ENCODE results near the gene DNM3. TPM values are rescaled to one million over a fixed set of nuclear protein-coding genes. Genes with fewer than 3 reads are reported as not detected.

DNM3 gene
- total RNA-seq, 1 donor from 2014 or later = 7.7 TPM

DNA sequence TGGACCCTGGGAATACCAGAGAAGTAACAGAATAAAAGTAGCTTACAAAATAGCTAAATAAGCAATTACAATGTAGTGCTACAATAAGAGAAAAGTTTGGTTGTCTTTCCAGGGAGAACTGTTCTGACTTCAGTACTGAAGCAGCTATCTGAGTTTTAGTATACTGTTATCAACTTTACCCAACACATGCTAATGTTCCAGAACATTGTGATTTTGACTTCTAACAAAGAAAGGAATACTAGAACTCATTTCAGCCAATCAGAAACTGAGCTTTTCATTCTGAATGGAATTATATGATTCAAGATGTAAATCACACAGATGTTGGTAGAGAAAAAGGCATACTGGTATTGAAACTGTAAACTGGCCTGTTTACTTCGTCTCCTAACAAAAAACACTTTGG, 579.1 kb downstream of the DNM3 start, which contains the start of gene C1orf105:
Gene C1orf105 (plus strand): TSS at position 301 of the 400 bp plus-strand sequence. CDS start 201 bp downstream, outside the sequence.
- TF ChIP-seq, protein P1, sequence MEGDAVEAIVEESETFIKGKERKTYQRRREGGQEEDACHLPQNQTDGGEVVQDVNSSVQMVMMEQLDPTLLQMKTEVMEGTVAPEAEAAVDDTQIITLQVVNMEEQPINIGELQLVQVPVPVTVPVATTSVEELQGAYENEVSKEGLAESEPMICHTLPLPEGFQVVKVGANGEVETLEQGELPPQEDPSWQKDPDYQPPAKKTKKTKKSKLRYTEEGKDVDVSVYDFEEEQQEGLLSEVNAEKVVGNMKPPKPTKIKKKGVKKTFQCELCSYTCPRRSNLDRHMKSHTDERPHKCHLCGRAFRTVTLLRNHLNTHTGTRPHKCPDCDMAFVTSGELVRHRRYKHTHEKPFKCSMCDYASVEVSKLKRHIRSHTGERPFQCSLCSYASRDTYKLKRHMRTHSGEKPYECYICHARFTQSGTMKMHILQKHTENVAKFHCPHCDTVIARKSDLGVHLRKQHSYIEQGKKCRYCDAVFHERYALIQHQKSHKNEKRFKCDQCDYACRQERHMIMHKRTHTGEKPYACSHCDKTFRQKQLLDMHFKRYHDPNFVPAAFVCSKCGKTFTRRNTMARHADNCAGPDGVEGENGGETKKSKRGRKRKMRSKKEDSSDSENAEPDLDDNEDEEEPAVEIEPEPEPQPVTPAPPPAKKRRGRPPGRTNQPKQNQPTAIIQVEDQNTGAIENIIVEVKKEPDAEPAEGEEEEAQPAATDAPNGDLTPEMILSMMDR (IDR thresholded peaks at IDR 0.05; ENCODE audit: unreplicated experiment) = no peak
- Mint-ChIP-seq H3K27ac (ENCODE audit: unreplicated experiment) (no peak within 1 kb of the TSS), H3K4me3 (ENCODE audit: unreplicated experiment) (no peak within 1 kb of the TSS), H3K27me3 (ENCODE audit: unreplicated experiment) (no peaks in the 10 kb centered on the region), H3K4me1 (ENCODE audit: unreplicated experiment) (peaks cover 8% of the 10 kb centered on the region), H3K36me3 (ENCODE audit: low read depth, unreplicated experiment) (no peaks in the 10 kb centered on the region), H3K9me3 (ENCODE audit: unreplicated experiment) (no peaks in the 10 kb centered on the region)
- DNase-seq (ENCODE audit: low spot score) = no peak

DNA sequence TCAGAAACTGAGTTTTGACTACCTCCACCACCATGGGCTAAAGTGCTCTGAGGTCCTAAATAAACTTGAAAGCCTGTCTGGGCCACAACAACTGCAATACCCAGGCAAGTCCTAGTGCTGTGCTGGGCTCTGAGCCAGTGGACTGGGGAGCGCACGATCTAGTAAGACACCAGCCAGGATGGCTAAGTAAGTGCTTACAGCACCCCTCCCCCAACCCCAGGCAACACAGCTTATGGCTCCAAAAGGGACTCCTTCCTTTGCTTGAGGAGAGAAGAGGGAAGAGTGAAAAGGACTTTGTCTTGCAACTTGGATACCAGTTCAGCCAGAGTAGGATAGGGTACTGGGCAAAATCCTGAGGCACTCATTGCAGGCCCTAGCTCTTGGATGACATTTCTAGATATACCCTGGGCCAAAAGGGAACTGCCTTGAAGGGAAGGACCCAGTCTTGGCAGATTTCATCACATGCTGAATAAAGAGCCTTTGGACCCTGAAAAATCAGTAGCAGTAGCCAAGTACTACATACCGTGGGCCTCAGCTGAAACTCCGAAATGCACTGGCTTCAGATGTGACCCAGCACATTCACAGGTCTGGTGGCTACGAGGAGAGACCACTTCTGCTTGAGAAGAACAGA, 580.8 kb downstream of the DNM3 start:
- TF ChIP-seq, protein P1 (IDR thresholded peaks at IDR 0.05; ENCODE audit: unreplicated experiment) = no peak
- no peak for DNase-seq (ENCODE audit: low spot score)
- Mint-ChIP-seq H3K4me1 (ENCODE audit: unreplicated experiment) (peaks cover 8% of the 10 kb centered on the region), H3K9me3 (ENCODE audit: unreplicated experiment) (no peaks in the 10 kb centered on the region), H3K27ac (ENCODE audit: unreplicated experiment) (no peak overlapping the region), H3K36me3 (ENCODE audit: low read depth, unreplicated experiment) (no peaks in the 10 kb centered on the region), H3K4me3 (ENCODE audit: unreplicated experiment) (no peak overlapping the region), H3K27me3 (ENCODE audit: unreplicated experiment) (no peaks in the 10 kb centered on the region)

DNA sequence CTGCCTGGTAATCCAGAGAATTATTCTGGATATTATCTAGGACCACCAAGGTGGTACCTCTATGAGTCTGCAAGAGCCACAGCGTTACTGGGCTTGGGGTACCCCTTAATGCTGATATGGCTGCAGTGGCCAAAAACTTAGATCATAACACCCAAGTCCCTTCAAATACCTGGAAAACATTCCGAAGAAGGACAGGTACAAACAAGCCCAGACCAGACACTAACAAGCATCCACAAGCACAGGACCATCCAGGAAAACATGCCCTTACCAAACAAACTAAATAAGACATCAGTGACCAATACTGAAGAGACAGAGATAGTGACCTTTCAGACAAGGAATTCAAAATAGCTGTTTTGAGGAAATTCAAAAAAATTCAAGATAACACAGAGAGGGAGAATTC, 582.0 kb downstream of the DNM3 start:
- no peak for DNase-seq (ENCODE audit: low spot score)
- H3K27ac Mint-ChIP-seq (ENCODE audit: unreplicated experiment) = no peak overlapping the region
- TF ChIP-seq, protein P1 (IDR thresholded peaks at IDR 0.05; ENCODE audit: unreplicated experiment) = no peak
- no peak overlapping the region for H3K4me3 Mint-ChIP-seq (ENCODE audit: unreplicated experiment)
- peaks cover 8% of the 10 kb centered on the region for H3K4me1 Mint-ChIP-seq (ENCODE audit: unreplicated experiment)
- H3K9me3 Mint-ChIP-seq (ENCODE audit: unreplicated experiment) = no peaks in the 10 kb centered on the region
- H3K36me3 Mint-ChIP-seq (ENCODE audit: low read depth, unreplicated experiment) = no peaks in the 10 kb centered on the region
- no peaks in the 10 kb centered on the region for H3K27me3 Mint-ChIP-seq (ENCODE audit: unreplicated experiment)

DNA sequence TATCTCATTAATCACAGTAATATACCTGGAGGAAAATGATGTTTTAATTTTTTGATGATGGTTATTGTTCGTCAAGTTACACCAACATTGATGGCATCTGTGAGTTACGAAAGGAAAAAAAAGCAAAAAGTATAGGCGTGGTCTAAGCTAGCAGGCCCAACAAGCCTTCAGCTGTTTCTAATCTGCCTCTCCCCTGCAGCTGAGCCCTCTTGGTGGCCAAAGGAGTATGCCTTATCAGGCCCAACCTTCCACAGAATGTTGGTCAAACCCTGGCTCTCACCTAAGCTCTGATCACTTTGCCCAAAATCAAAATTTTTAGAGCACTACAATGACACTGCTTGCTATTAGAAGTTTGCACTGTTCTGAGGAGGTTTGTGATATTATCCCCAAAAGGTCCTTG, 584.0 kb downstream of the DNM3 start:
- Mint-ChIP-seq H3K27me3 (ENCODE audit: unreplicated experiment) (peaks cover 1% of the 10 kb centered on the region), H3K36me3 (ENCODE audit: low read depth, unreplicated experiment) (no peaks in the 10 kb centered on the region), H3K4me3 (ENCODE audit: unreplicated experiment) (no peak overlapping the region), H3K9me3 (ENCODE audit: unreplicated experiment) (no peaks in the 10 kb centered on the region), H3K27ac (ENCODE audit: unreplicated experiment) (no peak overlapping the region), H3K4me1 (ENCODE audit: unreplicated experiment) (peaks cover 2% of the 10 kb centered on the region)
- TF ChIP-seq, protein P1 (IDR thresholded peaks at IDR 0.05; ENCODE audit: unreplicated experiment) = no peak
- no peak for DNase-seq (ENCODE audit: low spot score)

DNA sequence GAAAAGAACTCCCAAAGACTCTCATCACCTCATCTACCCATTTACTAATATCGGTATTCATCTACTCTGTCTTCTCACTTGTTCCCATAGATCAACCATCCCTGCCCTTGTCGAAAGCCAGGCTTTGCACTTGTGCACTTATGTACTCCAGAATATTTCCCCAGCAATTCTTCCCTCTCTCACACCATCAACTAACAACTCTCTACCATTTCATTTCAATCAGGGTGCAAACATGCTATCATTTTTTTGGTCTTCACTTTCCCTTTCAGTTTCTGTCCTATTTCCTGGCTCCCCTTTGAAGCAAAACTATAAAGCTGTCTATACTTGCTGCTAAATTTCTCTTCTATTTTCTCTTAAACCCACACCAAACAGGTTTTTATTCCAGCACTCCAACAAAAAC, 585.9 kb downstream of the DNM3 start:
- H3K36me3 Mint-ChIP-seq (ENCODE audit: low read depth, unreplicated experiment) = no peaks in the 10 kb centered on the region

More for the DNA sequence above, 585.9 kb downstream of the DNM3 start:
- no peak for DNase-seq (ENCODE audit: low spot score)
- Mint-ChIP-seq H3K9me3 (ENCODE audit: unreplicated experiment) (no peaks in the 10 kb centered on the region), H3K4me1 (ENCODE audit: unreplicated experiment) (peaks cover 11% of the 10 kb centered on the region), H3K27ac (ENCODE audit: unreplicated experiment) (no peak overlapping the region), H3K4me3 (ENCODE audit: unreplicated experiment) (no peak overlapping the region), H3K27me3 (ENCODE audit: unreplicated experiment) (peaks cover 1% of the 10 kb centered on the region)
- TF ChIP-seq, protein P1 (IDR thresholded peaks at IDR 0.05; ENCODE audit: unreplicated experiment) = no peak

All from endothelial cell (in vitro differentiated cells).